ENCODE measurements around the gene ZFP36. TPM values are rescaled to one million over a fixed set of nuclear protein-coding genes. Genes with fewer than 3 reads are reported as not detected.

Gene ZFP36, protein sequence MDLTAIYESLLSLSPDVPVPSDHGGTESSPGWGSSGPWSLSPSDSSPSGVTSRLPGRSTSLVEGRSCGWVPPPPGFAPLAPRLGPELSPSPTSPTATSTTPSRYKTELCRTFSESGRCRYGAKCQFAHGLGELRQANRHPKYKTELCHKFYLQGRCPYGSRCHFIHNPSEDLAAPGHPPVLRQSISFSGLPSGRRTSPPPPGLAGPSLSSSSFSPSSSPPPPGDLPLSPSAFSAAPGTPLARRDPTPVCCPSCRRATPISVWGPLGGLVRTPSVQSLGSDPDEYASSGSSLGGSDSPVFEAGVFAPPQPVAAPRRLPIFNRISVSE
- total RNA-seq (100 to 1,000 TPM in 1 of 4 donors, 10 to 100 TPM in 3; 38.1 to 157 (median 56.4) TPM), polyA plus RNA-seq (203 TPM)
- long read RNA-seq, donor 1, transcript ZFP36-203 (2 exons, 1,786 nt), result major isoform, 33 of 53 reads
- long read RNA-seq, donor 1, partial matches to known transcripts, result 0 of 53 reads
- long read RNA-seq, donor 1, other reads (novel, unspliced or antisense), result 20 of 53 reads
- long read RNA-seq, donor 2, transcript ZFP36-203 (2 exons, 1,786 nt), result major isoform, 58 of 73 reads
- long read RNA-seq, donor 2, partial matches to known transcripts, result 13 of 73 reads
- long read RNA-seq, donor 2, other reads (novel, unspliced or antisense), result 2 of 73 reads
- long read RNA-seq, donor 3, transcript ZFP36-203 (2 exons, 1,786 nt), result major isoform, 45 of 168 reads
- long read RNA-seq, donor 3, partial matches to known transcripts, result 123 of 168 reads
- long read RNA-seq, donor 3, other reads (novel, unspliced or antisense), result 0 of 168 reads
- long read RNA-seq, donor 4, transcript ZFP36-203 (2 exons, 1,786 nt), result major isoform, 49 of 55 reads
- long read RNA-seq, donor 4, partial matches to known transcripts, result 0 of 55 reads
- long read RNA-seq, donor 4, other reads (novel, unspliced or antisense), result 6 of 55 reads

DNA sequence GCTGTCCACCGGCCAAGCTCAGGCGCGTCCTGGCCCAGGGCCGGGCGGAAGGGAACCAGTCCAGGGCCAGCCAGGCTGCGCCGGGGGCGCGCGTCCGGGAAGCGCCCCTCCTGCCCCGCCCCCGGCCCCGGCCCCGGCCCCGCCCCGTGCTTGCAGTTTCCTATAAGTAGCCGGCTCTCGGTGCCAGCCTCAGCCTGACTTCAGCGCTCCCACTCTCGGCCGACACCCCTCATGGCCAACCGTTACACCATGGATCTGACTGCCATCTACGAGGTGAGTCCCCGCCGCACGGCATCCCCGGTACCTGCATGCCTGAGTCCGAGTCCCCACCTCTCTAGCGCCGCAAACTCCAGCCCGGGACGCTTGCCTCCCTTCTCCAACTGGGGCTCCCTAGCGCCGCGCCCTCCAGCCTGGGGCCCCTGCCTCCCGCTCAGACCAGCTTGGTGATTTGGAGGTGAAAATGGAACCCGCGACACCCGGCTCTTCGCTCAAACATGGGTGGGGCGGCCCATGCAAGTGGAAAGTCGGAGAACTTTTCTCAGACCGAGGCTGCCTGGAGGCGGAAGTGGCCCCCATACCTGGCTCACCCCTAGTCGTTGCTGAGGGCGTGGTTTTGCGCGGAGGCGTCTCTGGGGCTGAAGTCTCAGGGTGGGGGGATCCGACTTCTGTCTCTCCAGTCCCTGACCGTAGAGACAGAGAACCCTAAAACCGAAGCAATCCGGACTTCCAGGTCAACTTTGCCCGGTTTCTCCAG lies at the start of gene ZFP36:
TSS of gene ZFP36 (plus strand) at position 192 of the 754 bp plus-strand sequence. CDS start at position 250, 58 bp downstream.
- H3K4me1 ChIP-seq (ENCODE audit: control insufficient read depth, insufficient read depth, low read length), result peaks cover 9% of the 10 kb centered on the region
- no peaks in the 10 kb centered on the region for H3K9me3 ChIP-seq (ENCODE audit: control insufficient read depth, low read length)
- under 1% methylated on average over 56 of the region's 56 CpGs for WGBS
- ATAC-seq (peak; percentile 32 to 52), DNase-seq (peak; percentile 91 to 97 (median 97))
- intact Hi-C loops (cut with DNase I), result no loop called here
- H3K27me3 ChIP-seq (ENCODE audit: control insufficient read depth, insufficient read depth), result no peaks in the 10 kb centered on the region
- peak within 1 kb of the TSS; percentile 98 for H3K27ac ChIP-seq (ENCODE audit: low read length)
- peak within 1 kb of the TSS; percentile 83 for H3K4me3 ChIP-seq (ENCODE audit: low read length)

DNA sequence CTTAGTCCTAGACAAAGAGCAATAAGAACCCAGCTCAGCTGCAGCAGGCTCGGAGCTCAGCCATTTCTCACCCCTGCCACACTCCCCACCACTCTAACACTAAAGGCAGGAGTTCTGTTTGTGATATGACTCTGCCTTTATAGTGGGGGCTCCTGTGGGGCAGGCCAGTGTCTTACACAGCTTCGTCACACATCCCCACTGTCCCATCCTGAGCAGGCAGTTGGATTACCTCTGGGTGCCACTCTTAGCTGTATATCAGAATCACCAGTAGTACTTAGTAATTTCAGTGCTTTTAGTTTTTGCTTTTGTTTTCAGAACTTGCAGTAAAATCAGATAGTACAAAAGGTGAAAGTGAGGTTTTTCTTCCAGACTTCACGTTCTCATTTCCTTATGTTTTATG lies 47.6 kb upstream of the ZFP36 start:
- intact Hi-C loops (cut with DNase I), result no loop called here
- Histone ChIP-seq H3K4me3 (ENCODE audit: low read length) (no peak overlapping the region), H3K9me3 (ENCODE audit: control insufficient read depth, low read length) (no peaks in the 10 kb centered on the region), H3K4me1 (ENCODE audit: control insufficient read depth, insufficient read depth, low read length) (no peaks in the 10 kb centered on the region), H3K27ac (ENCODE audit: low read length) (no peak overlapping the region), H3K27me3 (ENCODE audit: control insufficient read depth, insufficient read depth) (no peaks in the 10 kb centered on the region)
- DNase-seq (no peak), ATAC-seq (no peak)
- WGBS, result 93% methylated on average over 3 of the region's 3 CpGs

DNA sequence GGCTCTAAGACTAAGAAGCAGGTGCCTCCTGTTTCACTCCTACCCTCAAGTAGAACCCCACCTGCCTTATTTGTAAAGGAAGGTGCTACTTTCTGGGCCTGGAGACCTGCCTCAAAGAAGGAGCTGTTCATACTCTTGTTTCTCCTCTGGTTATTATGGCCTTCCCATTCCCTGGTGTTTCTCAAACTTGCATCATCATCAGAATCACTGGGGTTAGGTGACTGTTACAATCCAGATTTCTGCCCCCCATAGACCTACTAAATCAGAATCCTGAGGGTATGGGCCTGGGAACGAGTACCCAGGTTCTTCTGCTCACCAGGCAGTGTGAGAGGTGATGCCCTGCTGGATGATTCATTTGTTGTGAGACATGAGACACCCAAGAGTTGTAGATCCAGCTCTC lies 46.0 kb upstream of the ZFP36 start:
- intact Hi-C loops (cut with DNase I), result no loop called here
- DNase-seq (no peak), ATAC-seq (no peak)
- Histone ChIP-seq H3K27ac (ENCODE audit: low read length) (no peak overlapping the region), H3K4me3 (ENCODE audit: low read length) (no peak overlapping the region), H3K4me1 (ENCODE audit: control insufficient read depth, insufficient read depth, low read length) (no peaks in the 10 kb centered on the region), H3K9me3 (ENCODE audit: control insufficient read depth, low read length) (no peaks in the 10 kb centered on the region), H3K27me3 (ENCODE audit: control insufficient read depth, insufficient read depth) (no peaks in the 10 kb centered on the region)
- 87% methylated on average over 1 of the region's 1 CpG for WGBS

DNA sequence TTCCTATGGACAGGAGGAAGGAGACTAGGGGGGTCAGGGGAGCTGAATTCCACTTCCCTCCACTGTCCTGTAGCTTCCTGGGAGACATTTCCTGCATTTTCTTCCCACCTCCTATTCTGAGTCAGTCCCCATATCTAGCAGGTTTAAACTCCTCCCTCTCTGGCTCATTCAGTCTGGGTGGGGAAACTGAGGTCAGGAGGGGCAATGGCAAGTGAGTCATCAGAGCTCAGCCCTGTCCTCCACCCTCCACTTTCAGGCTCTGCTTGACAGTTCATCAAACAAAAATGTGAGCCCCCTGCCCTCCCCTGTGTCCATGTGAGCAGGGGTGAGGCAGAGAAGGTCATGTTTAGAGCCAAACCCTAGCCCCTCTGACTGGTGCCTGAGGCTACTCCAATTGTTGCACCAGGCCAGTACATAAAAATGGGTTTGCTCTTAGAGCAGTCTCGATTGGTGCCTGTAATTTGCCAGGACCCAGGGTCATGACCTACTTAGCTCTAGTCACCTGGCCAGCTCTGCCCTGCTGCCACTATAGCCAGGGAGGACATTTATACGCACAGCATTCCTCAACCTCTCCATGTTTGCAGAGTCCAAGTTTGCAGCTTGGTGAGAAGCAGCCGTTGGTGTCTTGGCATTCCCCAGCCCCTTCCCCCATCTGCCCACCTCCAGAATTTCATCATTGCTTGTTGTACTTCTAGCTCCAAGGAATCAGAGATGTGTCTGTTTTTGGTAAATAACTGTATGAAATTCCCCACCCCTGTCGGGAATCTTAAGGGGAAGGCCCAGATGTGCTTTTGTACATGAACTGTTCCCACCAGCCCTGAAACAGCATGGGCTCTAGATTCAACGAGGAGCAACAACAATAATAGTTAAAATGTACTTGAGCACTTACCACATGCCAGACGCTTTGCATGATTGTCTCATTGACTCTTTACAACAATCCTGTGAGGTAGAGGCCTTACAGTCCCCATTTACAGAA lies 43.7 kb upstream of the ZFP36 start:
- ATAC-seq (peak; percentile 60 to 73), DNase-seq (peak in 1 of 3 donors; percentile 32)
- no peaks in the 10 kb centered on the region for H3K27me3 ChIP-seq (ENCODE audit: control insufficient read depth, insufficient read depth)
- no peaks in the 10 kb centered on the region for H3K4me1 ChIP-seq (ENCODE audit: control insufficient read depth, insufficient read depth, low read length)
- WGBS, result 56% methylated on average over 6 of the region's 6 CpGs
- no peaks in the 10 kb centered on the region for H3K9me3 ChIP-seq (ENCODE audit: control insufficient read depth, low read length)
- no peak overlapping the region for H3K4me3 ChIP-seq (ENCODE audit: low read length)
- intact Hi-C loops (cut with DNase I), result no loop called here
- H3K27ac ChIP-seq (ENCODE audit: low read length), result peak overlapping the region; percentile 79

DNA sequence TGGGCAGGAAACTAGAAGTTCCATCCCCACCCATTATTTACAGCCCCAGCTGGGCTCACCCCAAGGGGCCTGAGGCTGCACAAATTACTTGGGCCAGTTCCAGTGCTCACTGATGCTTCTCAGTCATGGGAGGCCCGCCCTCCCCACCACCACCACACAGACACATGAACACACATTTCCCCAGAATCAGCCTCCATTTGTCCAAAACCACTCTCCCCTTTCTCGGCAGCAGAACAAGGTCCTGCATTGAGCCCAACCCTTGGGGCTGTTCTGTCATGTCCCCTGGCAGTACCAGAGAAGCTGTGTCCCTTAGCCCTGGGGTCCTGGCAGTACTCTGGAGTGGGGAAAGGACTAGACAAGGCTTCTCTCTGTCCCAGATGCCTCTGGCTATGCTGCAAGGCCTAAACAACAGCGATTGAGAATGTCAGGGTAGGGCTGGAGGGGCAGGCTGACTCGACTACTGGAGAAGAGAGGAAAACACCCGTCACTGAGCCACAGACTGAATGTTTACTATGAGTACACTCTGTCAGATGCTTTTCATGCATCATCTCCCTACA lies 42.7 kb upstream of the ZFP36 start:
- Histone ChIP-seq H3K4me3 (ENCODE audit: low read length) (no peak overlapping the region), H3K27ac (ENCODE audit: low read length) (peak overlapping the region; percentile 79), H3K4me1 (ENCODE audit: control insufficient read depth, insufficient read depth, low read length) (no peaks in the 10 kb centered on the region), H3K27me3 (ENCODE audit: control insufficient read depth, insufficient read depth) (no peaks in the 10 kb centered on the region), H3K9me3 (ENCODE audit: control insufficient read depth, low read length) (no peaks in the 10 kb centered on the region)
- 72% methylated on average over 5 of the region's 5 CpGs for WGBS
- peak; percentile 68 to 79 for ATAC-seq
- DNase-seq, result peak; percentile 48 to 83 (median 77)
- intact Hi-C loops (cut with DNase I), result no loop called here

DNA sequence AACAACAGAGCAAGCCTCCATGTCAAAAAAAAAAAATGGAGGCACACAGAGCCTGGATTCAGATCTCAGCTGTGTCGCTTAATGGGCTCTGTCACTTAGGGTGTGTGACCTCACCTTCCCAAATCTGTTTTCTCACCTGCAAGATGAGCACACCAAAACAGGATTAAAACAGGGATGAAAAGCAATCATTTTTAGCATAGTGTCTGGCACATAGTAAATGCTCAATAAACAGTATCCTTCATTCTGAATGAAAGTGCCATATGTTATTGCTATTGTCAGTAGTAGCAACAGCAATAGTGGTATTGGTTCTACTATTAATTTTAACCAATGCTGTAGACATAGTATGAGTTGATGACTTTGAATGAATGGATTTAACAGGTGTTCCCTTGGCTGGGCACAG lies 41.1 kb upstream of the ZFP36 start:
- 96% methylated on average over 1 of the region's 1 CpG for WGBS
- intact Hi-C loops (cut with DNase I), result no loop called here
- DNase-seq, result no peak
- Histone ChIP-seq H3K9me3 (ENCODE audit: control insufficient read depth, low read length) (no peaks in the 10 kb centered on the region), H3K27ac (ENCODE audit: low read length) (no peak overlapping the region), H3K4me1 (ENCODE audit: control insufficient read depth, insufficient read depth, low read length) (no peaks in the 10 kb centered on the region), H3K4me3 (ENCODE audit: low read length) (no peak overlapping the region), H3K27me3 (ENCODE audit: control insufficient read depth, insufficient read depth) (no peaks in the 10 kb centered on the region)
- no peak for ATAC-seq

DNA sequence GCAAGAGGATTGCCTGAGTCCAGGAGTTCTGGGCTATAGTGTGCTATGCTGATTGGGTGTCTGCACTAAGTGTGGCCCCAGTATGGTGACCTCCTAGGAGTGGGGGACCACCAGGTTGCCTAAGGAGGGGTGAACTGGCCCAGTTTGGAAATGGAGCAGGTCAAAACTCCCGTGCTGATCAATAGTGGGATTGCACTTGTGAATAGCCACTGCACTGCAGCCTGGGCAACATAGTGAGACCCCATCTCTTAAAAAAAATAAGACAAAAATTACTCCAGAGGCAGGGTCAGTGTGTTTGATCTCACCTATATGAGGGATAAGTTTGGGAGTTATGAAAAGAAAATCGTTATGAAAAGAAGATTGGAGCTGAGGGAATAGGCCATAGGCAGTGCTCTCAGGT lies 37.4 kb upstream of the ZFP36 start:
- intact Hi-C loops (cut with DNase I), result no loop called here
- peaks cover 11% of the 10 kb centered on the region for H3K4me1 ChIP-seq (ENCODE audit: control insufficient read depth, insufficient read depth, low read length)
- H3K4me3 ChIP-seq (ENCODE audit: low read length), result no peak overlapping the region
- 85% methylated on average over 2 of the region's 2 CpGs for WGBS
- H3K27ac ChIP-seq (ENCODE audit: low read length), result no peak overlapping the region
- no peaks in the 10 kb centered on the region for H3K27me3 ChIP-seq (ENCODE audit: control insufficient read depth, insufficient read depth)
- no peaks in the 10 kb centered on the region for H3K9me3 ChIP-seq (ENCODE audit: control insufficient read depth, low read length)
- DNase-seq, result no peak
- no peak for ATAC-seq

DNA sequence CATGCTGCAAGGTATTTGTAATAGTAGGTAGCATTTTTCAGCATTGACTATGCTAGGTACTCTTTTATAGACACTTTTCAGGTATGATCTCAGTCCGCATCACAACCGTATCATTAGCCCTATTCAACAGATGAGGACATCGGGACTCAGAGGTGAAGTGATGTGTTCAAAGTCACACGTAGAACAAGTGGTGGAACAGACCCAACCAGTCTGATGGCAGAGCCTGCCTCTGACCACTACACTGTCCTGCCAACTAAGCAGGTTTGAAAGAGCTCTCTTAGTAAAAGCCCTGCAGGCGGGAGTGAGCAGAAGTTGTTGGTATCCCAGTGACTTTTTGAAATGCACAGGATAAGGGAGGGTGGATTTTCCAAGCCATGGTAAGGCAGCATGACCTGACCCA lies 35.9 kb upstream of the ZFP36 start:
- Histone ChIP-seq H3K4me3 (ENCODE audit: low read length) (no peak overlapping the region), H3K4me1 (ENCODE audit: control insufficient read depth, insufficient read depth, low read length) (peaks cover 11% of the 10 kb centered on the region), H3K27ac (ENCODE audit: low read length) (no peak overlapping the region), H3K9me3 (ENCODE audit: control insufficient read depth, low read length) (no peaks in the 10 kb centered on the region), H3K27me3 (ENCODE audit: control insufficient read depth, insufficient read depth) (no peaks in the 10 kb centered on the region)
- ATAC-seq (no peak), DNase-seq (no peak)
- intact Hi-C loops (cut with DNase I), result no loop called here
- whole genome bisulfite sequencing, result 93% methylated on average over 5 of the region's 5 CpGs

DNA sequence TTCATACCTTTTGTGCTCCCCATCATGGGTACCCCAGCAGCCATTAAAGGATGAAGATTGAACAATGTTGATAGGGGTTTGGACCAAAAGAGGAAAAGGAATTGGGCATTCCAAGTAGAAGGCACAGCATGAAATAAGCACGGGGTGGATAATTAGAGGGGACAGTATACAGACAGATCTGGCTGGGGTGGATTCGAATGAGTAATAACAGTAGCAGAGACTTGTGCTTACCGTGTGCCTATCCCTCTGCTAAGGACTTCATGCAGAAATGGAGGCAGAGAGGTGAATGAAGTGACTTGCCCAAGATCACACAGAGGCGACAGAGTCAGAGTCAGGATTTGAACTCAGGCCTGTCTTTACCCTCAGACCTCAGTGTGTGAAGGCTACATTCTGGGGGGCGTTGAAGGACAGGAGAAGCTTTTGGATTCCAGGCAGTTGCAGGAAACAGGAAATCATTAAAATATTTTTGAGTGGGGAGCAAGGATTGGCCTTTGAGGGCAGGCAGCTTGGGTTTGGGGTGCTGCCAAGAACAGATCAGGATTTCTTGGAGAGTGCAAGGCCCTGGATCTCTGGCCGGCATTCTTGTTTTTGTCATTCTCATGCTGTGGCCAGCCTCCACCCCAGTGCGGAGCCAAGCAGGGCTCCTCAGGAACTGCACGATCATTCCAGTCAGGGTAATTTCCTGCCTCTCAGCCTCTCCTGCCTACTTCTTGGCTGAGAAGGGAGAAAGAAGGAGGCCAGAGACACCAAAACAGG lies 34.4 kb upstream of the ZFP36 start:
- no peaks in the 10 kb centered on the region for H3K27me3 ChIP-seq (ENCODE audit: control insufficient read depth, insufficient read depth)
- DNase-seq (peak; percentile 88 to 94 (median 91)), ATAC-seq (peak; percentile 95 to 96)
- H3K4me3 ChIP-seq (ENCODE audit: low read length), result no peak overlapping the region
- 32% methylated on average over 8 of the region's 8 CpGs for WGBS
- H3K27ac ChIP-seq (ENCODE audit: low read length), result peak overlapping the region; percentile 89
- no peaks in the 10 kb centered on the region for H3K9me3 ChIP-seq (ENCODE audit: control insufficient read depth, low read length)
- H3K4me1 ChIP-seq (ENCODE audit: control insufficient read depth, insufficient read depth, low read length), result peaks cover 11% of the 10 kb centered on the region
- intact Hi-C loops (cut with DNase I), result no loop called here

All from right cardiac atrium (tissue), 5 donors.